Inflammatory macrophage treated with lipopolysaccharide for 4 hours (primary cell): ENCODE results near the gene ULBP3.
"Not testable (repeated sequence)": the region's sequence is repeated elsewhere in the genome, so short reads cannot be mapped to it uniquely, and the experiment has no call there.

Experiments used
- DNase-seq: peaks from one replicate; pipeline ENCODE4 v3.0.0-alpha.2; 2020

ULBP3 gene

DNA sequence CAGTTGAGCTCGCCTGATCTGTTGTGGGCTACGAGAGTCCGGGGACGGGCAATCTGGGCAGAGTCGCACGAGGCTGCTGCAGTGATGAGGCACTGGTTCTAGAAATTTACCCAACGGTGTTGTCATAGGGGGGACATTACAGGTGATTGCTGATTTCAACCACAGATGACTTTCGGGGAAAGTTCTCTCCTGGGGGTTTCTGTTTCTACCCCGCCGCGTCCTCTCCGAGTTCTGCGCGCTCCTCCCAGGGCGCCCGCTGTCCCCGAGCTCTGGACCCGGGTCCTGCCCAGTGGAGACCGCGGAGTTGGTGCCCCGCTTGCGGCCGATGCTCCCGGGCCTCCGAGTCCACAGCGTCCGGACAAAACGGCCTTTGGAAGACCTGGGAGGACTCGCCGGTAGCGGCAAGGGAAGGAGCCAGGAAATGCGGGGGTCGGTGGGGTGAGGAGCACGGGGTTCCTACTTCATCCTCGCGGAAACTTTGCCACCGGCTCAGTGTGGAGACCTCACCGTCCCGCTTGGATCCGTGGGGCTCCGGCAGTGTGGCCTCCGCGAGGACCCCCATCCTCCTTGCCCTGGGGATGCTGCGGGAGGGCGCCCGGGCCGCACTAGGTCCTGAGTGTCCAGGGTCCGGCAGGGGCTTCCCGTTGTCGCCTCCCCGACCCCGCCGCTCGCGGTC is 31.3 kb downstream of the ULBP3 start:
- DNase-seq = no peak

- no peak for DNase-seq
Observed at GRCh38 chr6:150036081-150036480, 32.8 kb downstream of the ULBP3 start.

- peak; percentile 86 for DNase-seq
Observed at GRCh38 chr6:150033207-150033771, 35.6 kb downstream of the ULBP3 start.

DNA sequence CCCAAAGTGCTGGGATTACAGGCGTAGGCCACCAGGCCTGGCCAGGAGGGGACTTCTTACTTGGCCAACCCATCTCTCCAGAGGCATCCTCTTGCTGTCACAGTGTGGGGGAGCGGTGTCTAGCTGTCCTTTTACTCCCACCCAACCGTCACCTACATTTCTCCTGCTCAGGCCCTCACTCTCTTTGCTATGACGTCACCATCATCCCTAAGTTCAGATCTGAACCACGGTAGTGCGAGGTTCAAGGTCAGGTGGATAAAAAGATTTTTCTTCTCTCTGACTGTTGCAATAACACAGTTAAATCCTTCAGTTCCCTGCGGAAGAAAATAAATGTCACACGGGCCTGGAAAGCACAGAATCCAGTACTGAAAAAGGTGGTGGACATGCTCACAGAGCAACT is 36.3 kb downstream of the ULBP3 start:
- DNase-seq = no peak

DNA sequence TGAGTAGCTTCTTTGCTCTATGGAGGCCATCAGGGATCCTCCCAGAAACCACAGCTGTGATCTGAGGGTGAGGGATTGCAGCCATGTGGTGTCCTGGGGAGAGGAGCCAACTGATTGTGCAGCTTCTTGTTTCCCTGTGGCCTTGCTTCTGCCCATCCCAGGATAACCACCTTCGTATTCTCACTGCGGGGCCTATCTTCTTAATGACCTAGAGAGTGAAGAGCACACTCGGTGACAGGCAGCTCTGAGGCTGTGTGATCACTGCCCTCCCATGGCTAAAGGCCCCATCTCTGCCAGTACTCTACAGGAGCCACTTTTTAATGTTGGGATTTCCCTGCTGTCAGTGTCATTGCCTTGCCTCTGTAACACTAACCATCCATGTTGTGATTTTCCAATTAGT is 38.3 kb downstream of the ULBP3 start:
- DNase-seq = no peak

DNA sequence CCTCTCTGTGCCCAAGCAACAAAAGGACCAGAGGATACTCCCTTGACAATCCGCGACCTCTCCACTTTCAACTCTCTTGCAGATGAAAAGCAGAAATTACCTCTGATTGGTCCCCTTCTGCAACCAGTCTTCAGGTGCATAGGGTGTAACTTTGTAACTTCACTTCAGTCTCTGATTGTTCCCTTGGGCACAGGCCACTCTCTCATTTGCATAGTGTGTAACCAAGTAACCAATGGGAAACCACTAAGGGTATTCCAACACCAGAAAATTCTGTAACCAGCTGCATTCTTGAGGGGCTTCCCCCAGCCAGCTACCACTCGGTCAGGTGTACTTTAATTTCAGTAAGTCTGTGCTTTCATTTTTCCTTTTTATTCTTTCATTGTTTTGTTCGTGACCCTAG is 39.2 kb downstream of the ULBP3 start:
- no peak for DNase-seq

DNA sequence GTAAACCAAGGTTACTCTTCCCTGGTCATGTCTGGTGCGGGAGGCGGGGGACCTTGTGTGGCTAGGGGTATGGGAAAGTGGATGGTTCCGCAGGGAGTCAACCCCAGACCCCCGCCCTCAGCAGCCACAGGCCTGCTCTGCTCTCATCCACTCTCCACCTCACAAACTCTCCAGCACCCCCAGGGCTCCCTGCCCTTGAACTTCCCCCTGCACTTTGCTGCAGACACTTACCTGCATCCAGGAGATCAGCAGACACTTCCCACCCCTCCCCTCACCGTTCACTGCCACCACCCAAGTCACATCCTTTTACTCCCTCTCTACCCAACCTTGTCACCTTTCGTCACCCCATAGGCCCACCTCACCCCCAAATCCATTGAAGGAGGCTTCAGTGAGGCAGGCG is 39.6 kb downstream of the ULBP3 start:
- DNase-seq = no peak

GRCh38 chr6:150028799-150029198 is 40.1 kb downstream of the ULBP3 start:
- no peak for DNase-seq

DNA sequence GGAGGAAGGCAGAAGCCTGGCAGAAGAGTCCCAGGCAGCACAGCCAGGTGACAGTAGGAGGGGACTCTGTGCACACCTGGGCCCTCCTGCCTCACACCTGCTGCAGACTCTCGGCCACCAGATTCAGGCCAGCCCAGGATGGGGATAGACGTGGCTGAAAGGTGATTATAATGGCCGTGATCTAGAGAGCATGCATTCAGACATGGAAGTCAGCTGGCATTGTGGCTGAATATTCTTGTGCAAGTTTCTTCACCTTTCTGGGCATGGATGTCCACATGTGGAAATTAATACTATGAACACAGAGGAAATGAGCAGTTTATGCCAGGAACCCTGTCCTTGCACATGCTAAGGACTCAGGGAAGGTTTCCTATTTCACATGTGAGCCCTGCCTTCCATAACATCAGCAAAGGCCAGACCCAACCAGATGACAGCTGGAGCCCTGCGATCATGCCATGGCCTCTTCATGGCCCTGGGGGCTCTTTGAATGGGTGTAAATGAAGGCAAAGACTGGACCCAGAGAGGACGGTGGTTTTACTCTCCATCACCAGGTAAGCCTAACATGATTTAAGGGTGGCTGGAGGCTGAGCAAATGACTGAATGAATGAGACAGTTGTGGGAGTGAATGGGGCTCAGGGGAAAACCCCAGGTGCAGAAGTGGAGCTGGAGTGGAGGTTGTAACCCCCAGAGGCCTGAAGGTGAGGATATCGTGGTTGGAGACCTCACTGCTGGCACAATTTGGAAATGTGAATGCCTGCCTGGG is 40.9 kb downstream of the ULBP3 start:
- no peak for DNase-seq

GRCh38 chr6:150026976-150027805 is 41.7 kb downstream of the ULBP3 start:
- DNase-seq = no peak

- DNase-seq = peak; percentile 48
Observed at GRCh38 chr6:150025201-150025917, 43.6 kb downstream of the ULBP3 start, which contains the start of gene RAET1L. Gene RAET1L, minus strand, starts transcription at chr6:150025532. Its CDS starts 61 bp downstream, at chr6:150025471.

DNA sequence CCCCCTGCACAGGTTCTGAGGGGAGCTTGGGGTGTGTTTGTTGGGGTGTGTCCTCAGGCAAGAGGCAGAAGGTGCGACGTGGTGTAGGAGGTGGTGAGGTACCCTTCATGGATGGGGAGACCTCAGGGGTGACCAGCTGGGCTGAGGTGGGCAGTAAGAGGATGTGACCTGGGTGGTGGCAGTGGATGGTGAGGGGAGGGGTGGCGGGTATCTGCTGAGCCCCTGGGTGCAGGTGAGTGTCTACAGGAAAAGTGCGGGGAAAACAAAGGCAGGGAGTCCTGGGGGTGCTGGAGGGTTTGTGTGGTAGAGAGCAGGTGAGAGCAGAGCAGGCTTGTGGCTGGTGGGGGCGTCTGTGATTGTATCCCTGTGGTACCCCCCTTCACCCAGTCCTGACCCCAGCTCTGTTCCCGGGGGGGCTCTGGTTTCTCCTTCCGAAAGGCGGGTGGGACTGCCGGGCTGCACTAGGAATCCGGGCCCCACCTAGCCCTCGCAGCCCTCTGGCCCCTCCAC is 44.2 kb downstream of the ULBP3 start:
- no peak for DNase-seq

- not testable (repeated sequence) for DNase-seq
Observed at GRCh38 chr6:150024021-150024420, 44.9 kb downstream of the ULBP3 start.

DNA sequence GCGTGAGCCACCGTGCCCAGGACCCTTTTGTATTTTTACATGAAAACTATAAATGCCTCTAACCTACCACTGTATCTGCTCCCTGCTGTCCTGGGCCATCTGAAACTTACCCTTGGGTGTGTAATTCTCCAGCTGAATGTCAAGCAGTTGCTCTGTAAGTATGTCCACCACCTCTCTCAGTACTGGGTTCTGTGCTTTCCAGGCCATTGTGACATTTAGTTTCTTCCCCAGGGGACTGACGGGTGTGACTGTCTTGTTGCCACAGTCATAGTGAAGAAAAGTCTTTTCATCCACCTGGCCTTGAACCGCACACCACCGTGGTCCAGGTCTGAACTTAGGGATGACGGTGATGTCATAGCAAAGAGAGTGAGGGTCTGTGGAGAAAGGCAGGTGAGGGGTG is 47.1 kb downstream of the ULBP3 start:
- DNase-seq = not testable (repeated sequence)

DNA sequence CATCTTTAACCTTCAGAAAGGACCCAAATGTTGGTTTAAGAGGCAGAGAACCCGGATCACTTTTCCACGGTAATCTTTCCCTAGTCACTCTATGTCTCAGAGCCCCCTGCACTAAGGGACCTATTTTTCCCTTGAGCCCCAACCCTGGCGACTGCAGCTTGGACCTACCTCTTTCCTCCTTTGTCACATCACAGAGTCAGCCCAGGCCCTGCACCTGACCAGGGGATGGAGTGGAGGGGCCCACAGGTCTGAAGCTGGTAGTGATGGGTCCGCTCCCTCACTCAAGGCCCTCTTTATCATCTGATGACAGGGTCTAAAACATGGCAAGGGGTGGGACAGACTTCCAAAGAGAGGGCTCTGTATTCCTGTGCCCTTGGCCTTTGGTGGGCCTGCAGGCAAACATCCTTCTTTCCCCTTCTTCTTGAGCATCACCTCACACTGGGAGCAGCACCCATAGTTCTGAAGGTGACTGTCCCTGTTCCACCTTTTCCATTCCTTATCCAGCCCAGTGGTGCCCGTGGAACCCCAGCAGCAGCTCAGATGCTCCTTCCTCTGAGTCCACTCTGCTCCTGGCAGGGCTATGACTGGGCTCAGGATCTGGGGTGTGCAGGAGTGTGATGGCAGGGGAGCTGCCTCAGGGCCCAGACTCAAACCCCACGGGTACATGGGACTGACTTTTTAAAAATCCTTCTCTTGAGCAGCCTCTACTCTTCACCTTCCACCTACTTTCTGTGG is 49.9 kb downstream of the ULBP3 start:
- no peak for DNase-seq

- not testable (repeated sequence) for DNase-seq
Observed at GRCh38 chr6:150017186-150017521, 51.8 kb downstream of the ULBP3 start.

DNA sequence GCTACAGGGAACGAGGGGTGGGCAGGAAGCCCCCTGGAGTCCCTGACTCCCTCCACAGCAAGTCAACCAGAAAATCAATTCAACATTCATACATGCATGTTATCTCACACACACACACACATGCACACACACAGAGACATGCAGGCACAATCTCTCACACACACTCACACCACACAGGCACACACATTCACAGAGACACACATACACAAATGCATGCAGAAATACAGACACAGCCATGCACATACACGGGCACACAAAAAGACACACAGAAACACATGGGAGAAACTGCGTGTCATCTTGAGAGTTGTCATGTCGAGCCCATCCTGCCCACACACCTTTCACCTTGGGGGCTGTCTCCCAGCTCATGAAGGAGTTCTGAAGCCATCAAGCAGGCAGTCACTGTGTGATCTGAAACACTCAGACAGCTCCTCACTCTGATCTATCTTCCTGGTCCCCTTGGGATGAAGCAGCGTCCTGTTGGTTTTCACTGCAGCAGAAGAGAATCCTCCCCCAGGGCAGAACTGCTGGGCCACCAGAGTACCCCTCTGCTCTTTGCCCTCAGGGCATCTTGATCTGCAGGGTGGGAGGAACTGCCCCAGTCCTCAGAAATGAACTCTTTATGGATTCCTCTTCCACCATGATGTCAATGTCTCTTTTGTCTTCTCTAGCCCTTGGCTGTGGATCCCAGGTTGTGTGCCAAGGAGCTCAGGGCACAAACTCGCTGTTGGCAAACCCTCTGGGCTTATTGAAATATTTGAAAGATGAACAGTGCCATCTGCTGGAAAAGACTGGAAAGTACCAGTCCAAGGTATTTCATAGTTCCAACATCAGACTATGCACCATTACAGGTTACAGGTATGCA is 52.4 kb downstream of the ULBP3 start:
- peak; percentile 64 for DNase-seq

- DNase-seq = not testable (repeated sequence)
Observed at GRCh38 chr6:150015281-150016001, 53.5 kb downstream of the ULBP3 start.

- DNase-seq = not testable (repeated sequence)
Observed at GRCh38 chr6:150014623-150015280, 54.2 kb downstream of the ULBP3 start.
